OCI-LY3 (cell line): ENCODE data around the gene ZNF576.
"Not testable (repeated sequence)": the region's sequence is repeated elsewhere in the genome, so short reads cannot be mapped to it uniquely, and the experiment has no call there.

ENCODE experiments used
- EZH2phosphoT487 ChIP-seq: fragments of 200-600 bp; shearing (Covaris generic); IDR thresholded peaks from 2 replicates; pipeline ENCODE4 v1.6.1; 2018; ENCODE audit warnings: antibody characterized with exemption, mixed run types, low read depth
- TF ChIP-seq, protein P1 (sequence below): fragments of 200-600, 300-600 bp; sonication (generic); IDR thresholded peaks from 2 replicates; pipeline ENCODE4 v1.5.1; 2014; ENCODE audit warnings: antibody characterized with exemption, low read length, low read depth

DNA sequence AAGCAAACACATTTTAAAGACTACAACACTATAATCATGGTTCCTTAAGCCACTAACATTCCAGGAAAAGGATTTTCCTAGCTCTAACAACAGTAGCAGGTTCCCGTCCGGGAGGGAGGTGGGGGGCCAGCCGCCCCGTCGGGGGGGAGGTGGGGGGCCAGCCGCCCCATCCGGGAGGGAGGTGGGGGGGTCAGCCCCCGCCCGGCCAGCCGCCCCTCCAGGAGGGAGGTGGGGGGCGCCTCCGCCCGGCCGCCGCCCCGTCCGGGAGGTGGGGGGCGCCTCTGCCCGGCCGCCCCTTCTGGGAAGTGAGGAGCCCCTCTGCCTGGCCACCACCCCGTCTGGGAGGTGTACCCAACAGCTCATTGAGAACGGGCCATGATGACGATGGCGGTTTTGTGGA, 48.5 kb upstream of the ZNF576 start:
- TF ChIP-seq, protein P1, sequence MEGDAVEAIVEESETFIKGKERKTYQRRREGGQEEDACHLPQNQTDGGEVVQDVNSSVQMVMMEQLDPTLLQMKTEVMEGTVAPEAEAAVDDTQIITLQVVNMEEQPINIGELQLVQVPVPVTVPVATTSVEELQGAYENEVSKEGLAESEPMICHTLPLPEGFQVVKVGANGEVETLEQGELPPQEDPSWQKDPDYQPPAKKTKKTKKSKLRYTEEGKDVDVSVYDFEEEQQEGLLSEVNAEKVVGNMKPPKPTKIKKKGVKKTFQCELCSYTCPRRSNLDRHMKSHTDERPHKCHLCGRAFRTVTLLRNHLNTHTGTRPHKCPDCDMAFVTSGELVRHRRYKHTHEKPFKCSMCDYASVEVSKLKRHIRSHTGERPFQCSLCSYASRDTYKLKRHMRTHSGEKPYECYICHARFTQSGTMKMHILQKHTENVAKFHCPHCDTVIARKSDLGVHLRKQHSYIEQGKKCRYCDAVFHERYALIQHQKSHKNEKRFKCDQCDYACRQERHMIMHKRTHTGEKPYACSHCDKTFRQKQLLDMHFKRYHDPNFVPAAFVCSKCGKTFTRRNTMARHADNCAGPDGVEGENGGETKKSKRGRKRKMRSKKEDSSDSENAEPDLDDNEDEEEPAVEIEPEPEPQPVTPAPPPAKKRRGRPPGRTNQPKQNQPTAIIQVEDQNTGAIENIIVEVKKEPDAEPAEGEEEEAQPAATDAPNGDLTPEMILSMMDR = not testable (repeated sequence)
- not testable (repeated sequence) for TF ChIP-seq EZH2phosphoT487
